Smooth muscle cell (in vitro differentiated cells): Measurements from ENCODE around the gene GKN2. TPM values are rescaled to one million over a fixed set of nuclear protein-coding genes. Genes with fewer than 3 reads are reported as not detected.

ENCODE experiments used
- DNase-seq: peaks from one replicate; lab custom pipeline; 2025; ENCODE audit not compliant: unreplicated experiment; lab: John Stamatoyannopoulos, UW
- H2AFZ ChIP-seq: fragments of 200-600 bp; sonication (generic); 2 replicates; pipeline ENCODE4 v1.6.0; 2016; ENCODE audit warnings: antibody characterized with exemption, low read depth, mild to moderate bottlenecking
- H3F3A ChIP-seq: fragments of 200-600 bp; sonication (generic); 2 replicates; pipeline ENCODE4 v1.6.0; 2017; ENCODE audit warnings: antibody characterized with exemption, low read depth
- H3K27ac ChIP-seq: fragments of 200-600 bp; sonication (generic); 2 replicates; pipeline ENCODE4 v1.5.1; 2016; ENCODE audit warnings: low read depth, mild to moderate bottlenecking
- H3K27me3 ChIP-seq: fragments of 200-600 bp; sonication (generic); 2 replicates; pipeline ENCODE4 v1.6.1; 2016; ENCODE audit warnings: low read depth, mild to moderate bottlenecking
- H3K36me3 ChIP-seq: fragments of 200-600 bp; sonication (generic); 2 replicates; pipeline ENCODE4 v1.5.1; 2016; ENCODE audit warnings: low read depth
- H3K4me1 ChIP-seq: fragments of 200-600 bp; sonication (generic); 2 replicates; pipeline ENCODE4 v1.5.1; 2016; ENCODE audit warnings: low read depth
- H3K4me2 ChIP-seq: fragments of 200-600 bp; sonication (generic); 2 replicates; pipeline ENCODE4 v1.6.0; 2016; ENCODE audit warnings: mild to moderate bottlenecking
- H3K4me3 ChIP-seq: fragments of 200-600 bp; sonication (generic); 2 replicates; pipeline ENCODE4 v1.5.1; 2016; ENCODE audit warnings: mild to moderate bottlenecking
- H3K79me2 ChIP-seq: fragments of 200-600 bp; sonication (generic); 2 replicates; pipeline ENCODE4 v1.6.0; 2016; ENCODE audit warnings: low read depth, mild to moderate bottlenecking
- H3K9ac ChIP-seq: fragments of 200-600 bp; sonication (generic); 2 replicates; pipeline ENCODE4 v1.6.0; 2016; ENCODE audit warnings: low read depth
- H3K9me3 ChIP-seq: fragments of 200-600 bp; sonication (generic); replicated peaks from 2 replicates; pipeline ENCODE4 v1.5.1; 2016; ENCODE audit warnings: low read depth
- H4K20me1 ChIP-seq: fragments of 200-600 bp; sonication (generic); 2 replicates; pipeline ENCODE4 v1.6.0; 2016; ENCODE audit warnings: low read depth
- WGBS: methylation state at CpG from one replicate; pipeline ENCODE4 v1.1.7; 2016; ENCODE audit warnings: low lambda C conversion rate; 5-methylcytosine and 5-hydroxymethylcytosine counted together
- polyA plus RNA-seq: library from polyadenylated mRNA; unstranded; fragments of >200 nt; fragmentation: Nextera tagmentation; extraction: Ambion mirVana; gene quantifications from 2 replicates; pipeline ENCODE4 v1.2.1, GENCODE V29; 2016
- total RNA-seq: library from RNA; depleted of rRNA; stranded (reverse); fragments of >200 nt; gene quantifications from 2 replicates; pipeline ENCODE4 v1.2.3, GENCODE V29; 2014
- TF ChIP-seq, protein P1 (sequence below): fragments of 200-600 bp; sonication (generic); IDR thresholded peaks from 2 replicates; pipeline ENCODE4 v1.5.1; 2017; ENCODE audit warnings: borderline replicate concordance, mild to moderate bottlenecking, antibody characterized with exemption; ENCODE audit not compliant: insufficient read depth, poor library complexity, severe bottlenecking

The GKN2 gene
- total and polyA plus RNA-seq, 2 experiments from 2014 or later = not detected

DNA sequence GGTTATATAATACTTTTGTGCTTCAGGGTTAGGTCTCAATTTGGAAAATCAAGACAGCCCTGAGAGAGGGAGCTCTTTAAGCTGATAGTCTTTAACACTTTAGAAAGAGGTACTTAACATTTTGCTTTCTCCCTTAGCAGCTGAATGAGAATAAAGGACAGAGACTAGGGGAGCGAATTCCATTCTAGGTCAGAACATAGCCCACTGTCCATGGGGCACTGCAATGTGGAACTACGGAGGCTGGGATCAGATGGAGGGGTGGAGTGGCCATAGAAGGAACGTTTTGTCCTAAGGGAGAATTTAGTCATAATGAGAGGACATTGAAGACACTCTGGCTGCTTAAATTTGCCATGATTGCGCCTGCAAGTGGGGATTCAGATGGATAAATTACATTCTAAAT is 794 bp downstream of the GKN2 start:
- 60% methylated on average over 4 of the region's 4 CpGs for WGBS
- Histone ChIP-seq H3K79me2 (no peaks in the 10 kb centered on the region), H3K4me1 (no peaks in the 10 kb centered on the region), H4K20me1 (no peaks in the 10 kb centered on the region), H3K9ac (no peak overlapping the region), H3K9me3 (no peaks in the 10 kb centered on the region), H2AFZ (no peak overlapping the region), H3K27ac (no peak overlapping the region), H3F3A (no peaks in the 10 kb centered on the region), H3K27me3 (no peaks in the 10 kb centered on the region), H3K4me2 (no peak overlapping the region), H3K4me3 (no peak overlapping the region), H3K36me3 (no peaks in the 10 kb centered on the region)
- TF ChIP-seq, protein P1, sequence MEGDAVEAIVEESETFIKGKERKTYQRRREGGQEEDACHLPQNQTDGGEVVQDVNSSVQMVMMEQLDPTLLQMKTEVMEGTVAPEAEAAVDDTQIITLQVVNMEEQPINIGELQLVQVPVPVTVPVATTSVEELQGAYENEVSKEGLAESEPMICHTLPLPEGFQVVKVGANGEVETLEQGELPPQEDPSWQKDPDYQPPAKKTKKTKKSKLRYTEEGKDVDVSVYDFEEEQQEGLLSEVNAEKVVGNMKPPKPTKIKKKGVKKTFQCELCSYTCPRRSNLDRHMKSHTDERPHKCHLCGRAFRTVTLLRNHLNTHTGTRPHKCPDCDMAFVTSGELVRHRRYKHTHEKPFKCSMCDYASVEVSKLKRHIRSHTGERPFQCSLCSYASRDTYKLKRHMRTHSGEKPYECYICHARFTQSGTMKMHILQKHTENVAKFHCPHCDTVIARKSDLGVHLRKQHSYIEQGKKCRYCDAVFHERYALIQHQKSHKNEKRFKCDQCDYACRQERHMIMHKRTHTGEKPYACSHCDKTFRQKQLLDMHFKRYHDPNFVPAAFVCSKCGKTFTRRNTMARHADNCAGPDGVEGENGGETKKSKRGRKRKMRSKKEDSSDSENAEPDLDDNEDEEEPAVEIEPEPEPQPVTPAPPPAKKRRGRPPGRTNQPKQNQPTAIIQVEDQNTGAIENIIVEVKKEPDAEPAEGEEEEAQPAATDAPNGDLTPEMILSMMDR = no peak
- DNase-seq = no peak

DNA sequence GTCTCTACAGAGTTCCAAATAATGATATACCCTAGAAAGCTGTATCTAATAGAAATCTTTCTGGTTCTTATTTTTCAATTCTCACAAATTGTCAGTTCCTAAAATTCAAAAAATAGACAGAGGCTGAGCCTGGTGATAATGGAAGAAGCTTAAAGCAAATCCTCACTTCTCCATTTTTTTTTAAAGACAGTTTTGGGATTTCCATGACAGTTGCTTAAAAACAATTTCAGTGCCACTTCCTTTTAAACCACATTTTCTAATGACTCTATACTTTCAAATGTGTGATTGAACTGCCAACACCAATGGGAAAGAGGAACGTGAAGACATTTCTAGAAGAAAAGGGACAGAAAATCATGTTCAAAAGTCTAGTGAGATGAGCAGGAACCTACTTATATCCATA is 4.0 kb downstream of the GKN2 start:
- H3K9me3 ChIP-seq = no peaks in the 10 kb centered on the region
- no peak overlapping the region for H3K27ac ChIP-seq
- no peak for DNase-seq
- H3K27me3 ChIP-seq = no peaks in the 10 kb centered on the region
- H2AFZ ChIP-seq = no peak overlapping the region
- no peaks in the 10 kb centered on the region for H3F3A ChIP-seq
- H3K79me2 ChIP-seq = no peaks in the 10 kb centered on the region
- WGBS = 94% methylated on average over 1 of the region's 1 CpG
- TF ChIP-seq, protein P1 = no peak
- H3K4me2 ChIP-seq = no peak overlapping the region
- H3K9ac ChIP-seq = no peak overlapping the region
- no peaks in the 10 kb centered on the region for H4K20me1 ChIP-seq
- H3K36me3 ChIP-seq = no peaks in the 10 kb centered on the region
- H3K4me1 ChIP-seq = peaks cover 5% of the 10 kb centered on the region
- H3K4me3 ChIP-seq = no peak overlapping the region

DNA sequence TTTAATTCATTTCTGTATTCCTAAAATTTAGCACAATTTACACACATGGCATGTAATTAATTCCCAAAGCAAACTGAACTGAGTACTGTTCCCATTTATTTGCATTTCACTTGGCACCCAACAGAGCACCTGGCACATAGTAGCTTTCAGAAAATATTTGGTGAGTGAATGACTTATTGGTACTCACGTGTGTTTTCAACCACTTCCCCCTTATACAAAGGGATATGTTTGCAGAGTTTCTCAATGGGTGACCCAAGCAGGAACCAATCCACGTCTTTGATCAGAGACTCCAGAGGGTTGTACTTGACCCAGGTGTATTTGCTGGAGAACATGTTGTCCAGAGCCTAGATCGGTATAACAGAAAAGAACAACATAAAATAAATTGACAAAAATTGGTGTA is 6.6 kb downstream of the GKN2 start:
- H3K9me3 ChIP-seq = no peaks in the 10 kb centered on the region
- no peaks in the 10 kb centered on the region for H4K20me1 ChIP-seq
- TF ChIP-seq, protein P1 = no peak
- H3F3A ChIP-seq = no peaks in the 10 kb centered on the region
- H3K4me2 ChIP-seq = no peak overlapping the region
- no peaks in the 10 kb centered on the region for H3K36me3 ChIP-seq
- H3K4me3 ChIP-seq = no peak overlapping the region
- no peaks in the 10 kb centered on the region for H3K79me2 ChIP-seq
- 81% methylated on average over 3 of the region's 3 CpGs for WGBS
- peaks cover 7% of the 10 kb centered on the region for H3K4me1 ChIP-seq
- no peaks in the 10 kb centered on the region for H3K27me3 ChIP-seq
- no peak for DNase-seq
- H3K27ac ChIP-seq = no peak overlapping the region
- H2AFZ ChIP-seq = no peak overlapping the region
- no peak overlapping the region for H3K9ac ChIP-seq
